HFF-Myc (cell line): ENCODE data around the gene SPATA13.

ENCODE experiments used
- DNase-seq: peaks from one replicate; pipeline ENCODE4 v3.0.0-alpha.2; 2011; ENCODE audit warnings: low read depth; ENCODE audit errors: extremely low read depth
- H3K4me3 ChIP-seq: replicated peaks from 2 replicates; pipeline ENCODE4 v1.5.1; 2011; ENCODE audit warnings: low read depth, mild to moderate bottlenecking, control low read depth, low read length
- TF ChIP-seq, protein P1 (sequence below): IDR thresholded peaks from 2 replicates; pipeline ENCODE4 v1.5.1; 2012; ENCODE audit warnings: mild to moderate bottlenecking, low read depth, low read length, control low read depth; ENCODE audit errors: missing control alignments

Gene SPATA13

DNA sequence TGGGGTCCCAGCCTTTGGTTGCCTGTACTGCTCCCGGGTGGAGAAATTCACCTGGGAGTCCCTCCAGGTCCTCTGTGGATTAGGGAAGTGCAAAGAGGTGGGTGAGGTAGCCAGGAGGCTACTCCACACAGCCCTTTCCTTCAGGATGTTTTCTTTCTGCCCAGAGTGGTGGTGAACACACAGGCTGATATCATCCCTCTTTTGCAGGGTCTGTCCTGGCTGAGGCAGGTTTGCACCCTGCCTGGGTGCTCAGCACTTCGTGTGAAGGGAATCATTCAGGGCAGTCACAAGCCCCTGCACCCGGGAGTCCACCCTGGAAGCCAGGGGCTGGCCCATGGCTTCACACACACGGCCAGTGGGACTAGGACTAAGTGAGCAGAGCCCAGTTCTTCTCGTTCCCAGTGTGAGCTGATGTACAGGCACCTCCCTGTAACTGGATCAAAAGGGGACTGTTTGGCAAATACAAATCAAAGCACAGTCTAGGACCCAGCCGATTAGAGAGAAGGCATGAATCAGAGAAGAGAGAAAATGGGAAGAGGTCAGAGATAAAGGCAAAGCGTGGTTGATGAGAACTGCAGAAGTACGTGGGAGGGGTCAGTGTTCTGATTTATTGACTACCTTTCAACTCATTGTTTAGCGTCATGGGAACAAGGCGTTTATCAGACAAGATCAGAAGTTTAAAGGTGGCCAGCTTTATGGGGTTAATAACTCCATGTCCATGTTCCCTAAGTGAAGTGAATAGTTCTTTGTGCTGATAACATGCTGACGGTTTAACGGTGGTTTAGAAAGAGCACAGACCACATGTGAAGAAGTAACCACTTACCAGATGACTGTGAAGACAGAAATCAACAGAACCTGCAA is 30.4 kb upstream of the SPATA13 start:
- DNase-seq: no peak
- no peak overlapping the region for H3K4me3 ChIP-seq
- TF ChIP-seq, protein P1, sequence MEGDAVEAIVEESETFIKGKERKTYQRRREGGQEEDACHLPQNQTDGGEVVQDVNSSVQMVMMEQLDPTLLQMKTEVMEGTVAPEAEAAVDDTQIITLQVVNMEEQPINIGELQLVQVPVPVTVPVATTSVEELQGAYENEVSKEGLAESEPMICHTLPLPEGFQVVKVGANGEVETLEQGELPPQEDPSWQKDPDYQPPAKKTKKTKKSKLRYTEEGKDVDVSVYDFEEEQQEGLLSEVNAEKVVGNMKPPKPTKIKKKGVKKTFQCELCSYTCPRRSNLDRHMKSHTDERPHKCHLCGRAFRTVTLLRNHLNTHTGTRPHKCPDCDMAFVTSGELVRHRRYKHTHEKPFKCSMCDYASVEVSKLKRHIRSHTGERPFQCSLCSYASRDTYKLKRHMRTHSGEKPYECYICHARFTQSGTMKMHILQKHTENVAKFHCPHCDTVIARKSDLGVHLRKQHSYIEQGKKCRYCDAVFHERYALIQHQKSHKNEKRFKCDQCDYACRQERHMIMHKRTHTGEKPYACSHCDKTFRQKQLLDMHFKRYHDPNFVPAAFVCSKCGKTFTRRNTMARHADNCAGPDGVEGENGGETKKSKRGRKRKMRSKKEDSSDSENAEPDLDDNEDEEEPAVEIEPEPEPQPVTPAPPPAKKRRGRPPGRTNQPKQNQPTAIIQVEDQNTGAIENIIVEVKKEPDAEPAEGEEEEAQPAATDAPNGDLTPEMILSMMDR: no peak

DNA sequence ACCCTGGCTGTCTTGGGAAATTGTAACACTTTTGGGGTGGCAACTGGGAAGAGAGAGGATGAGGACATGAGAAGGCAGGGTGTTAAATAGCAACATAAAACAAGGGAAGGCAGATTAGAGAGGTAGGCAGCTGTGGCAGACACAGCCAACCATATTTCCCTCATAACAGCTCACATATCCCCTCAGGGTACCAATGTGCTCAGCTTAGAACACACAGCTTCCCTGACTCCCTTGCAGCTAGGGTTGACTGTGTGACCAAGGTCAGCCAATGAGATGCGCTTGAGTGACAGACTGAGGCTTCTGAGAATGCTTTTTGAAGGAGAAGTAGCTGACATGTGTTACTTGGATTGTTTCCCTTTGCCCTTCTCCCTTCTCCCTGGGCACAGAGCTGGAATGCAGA is 28.8 kb upstream of the SPATA13 start:
- no peak for DNase-seq
- TF ChIP-seq, protein P1: no peak
- H3K4me3 ChIP-seq: no peak overlapping the region

DNA sequence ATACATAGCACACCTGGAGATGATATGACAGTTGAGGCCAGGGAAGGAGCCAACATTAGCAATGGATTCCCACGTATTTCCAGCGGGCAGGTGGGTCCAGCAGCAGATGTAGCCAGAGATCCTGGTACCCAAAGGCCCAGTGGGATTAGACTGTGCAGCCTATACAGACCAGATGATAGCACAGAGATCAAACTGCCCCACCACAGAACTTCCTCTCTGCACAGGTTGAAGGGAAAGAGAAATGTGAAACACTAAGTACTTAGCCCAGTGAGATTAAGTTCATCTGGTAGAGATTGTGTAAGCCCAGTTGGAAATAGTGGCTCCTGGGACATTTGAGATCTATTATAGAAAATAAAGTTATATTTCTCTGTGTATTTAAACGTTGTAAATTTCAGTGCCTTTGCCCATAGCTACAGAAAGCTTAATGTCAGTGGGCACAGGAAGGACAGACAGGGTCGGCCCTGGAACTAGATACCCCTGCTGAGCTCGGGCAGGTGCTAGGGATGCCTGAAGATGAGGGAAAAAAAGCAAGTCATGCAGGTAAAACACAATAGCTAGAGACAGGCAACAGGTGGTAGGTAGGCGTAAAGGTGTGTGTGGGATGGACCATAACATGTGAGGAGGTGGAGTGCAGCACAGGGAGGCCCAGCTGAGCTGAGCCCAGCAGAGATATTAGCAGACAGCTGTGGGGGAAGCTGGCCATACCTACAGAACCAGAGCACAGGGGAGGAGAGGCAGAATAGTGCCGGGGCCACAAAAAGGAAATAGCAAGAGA is 27.3 kb upstream of the SPATA13 start:
- no peak for DNase-seq
- TF ChIP-seq, protein P1: no peak
- no peak overlapping the region for H3K4me3 ChIP-seq

DNA sequence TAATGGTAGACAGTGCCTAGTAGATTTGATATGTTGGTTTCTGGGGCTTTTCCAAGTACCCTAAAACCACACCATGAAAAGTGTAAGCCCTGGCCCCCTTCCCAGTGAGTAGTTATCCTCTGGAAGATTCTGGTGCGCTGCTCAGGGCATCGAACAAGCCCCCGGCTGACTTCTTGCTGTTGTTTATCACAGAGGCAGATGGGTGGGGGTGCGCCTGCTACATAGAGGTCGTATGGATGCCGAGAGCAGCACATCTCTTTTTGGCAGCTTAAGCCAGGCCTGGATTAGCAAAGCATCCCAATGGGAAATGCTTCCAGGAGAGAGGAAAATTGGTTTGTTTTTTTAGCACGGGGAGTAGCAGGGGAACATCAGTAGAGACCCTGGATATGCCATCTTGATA is 26.3 kb upstream of the SPATA13 start:
- TF ChIP-seq, protein P1: no peak
- H3K4me3 ChIP-seq: no peak overlapping the region
- DNase-seq: no peak

DNA sequence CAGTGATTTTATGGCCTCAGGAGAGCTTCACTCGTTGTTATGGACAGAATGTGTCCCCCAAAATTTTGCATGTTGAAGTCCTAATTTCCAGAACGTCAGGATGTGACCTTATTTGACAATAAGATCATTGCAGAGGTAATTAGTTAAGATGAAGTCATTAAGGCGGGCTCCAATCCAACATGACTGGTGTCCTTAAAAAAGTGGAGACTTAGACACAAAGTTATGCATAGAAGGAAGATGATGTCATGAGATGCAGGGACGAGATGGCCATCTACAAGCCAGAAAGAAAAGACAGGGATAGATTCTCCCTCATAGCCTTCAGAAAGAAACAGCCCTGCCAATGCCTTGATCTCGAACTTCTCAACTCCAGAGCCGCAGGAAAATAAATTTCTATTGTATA is 25.8 kb upstream of the SPATA13 start:
- no peak overlapping the region for H3K4me3 ChIP-seq
- TF ChIP-seq, protein P1: no peak
- DNase-seq: no peak

DNA sequence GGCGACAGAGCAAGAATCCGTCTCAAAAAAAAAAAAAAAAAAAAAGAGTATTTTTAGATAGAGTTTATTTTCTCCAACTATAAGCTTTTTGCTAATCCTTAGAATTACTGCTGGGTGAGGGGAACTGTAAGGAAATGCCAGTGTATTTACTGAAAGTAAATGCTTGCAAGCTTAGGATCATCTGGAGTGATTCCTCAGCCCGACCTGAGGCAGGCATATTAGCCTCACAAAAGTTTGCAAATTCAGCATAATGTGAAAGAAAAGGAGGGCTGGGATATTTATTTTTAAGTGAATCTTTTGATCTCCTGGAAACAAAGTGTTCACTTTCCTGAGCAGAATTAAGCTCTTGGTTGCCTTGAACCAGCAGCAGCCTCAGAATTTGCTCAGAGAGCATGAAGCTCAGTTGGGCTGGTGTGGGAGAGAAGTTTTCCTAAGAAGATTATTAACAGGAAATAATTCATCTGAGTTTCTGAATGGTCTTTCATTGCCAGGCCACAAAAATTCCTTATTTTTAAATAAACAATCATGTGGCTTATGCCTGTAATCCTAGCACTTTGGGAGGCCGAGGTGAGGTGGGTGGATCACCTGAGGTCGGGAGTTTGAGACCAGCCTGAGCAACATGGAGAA is 24.7 kb upstream of the SPATA13 start:
- TF ChIP-seq, protein P1: no peak
- DNase-seq: no peak

More for the DNA sequence above, 24.7 kb upstream of the SPATA13 start:
- no peak overlapping the region for H3K4me3 ChIP-seq
